GM19193 (cell line): ENCODE results near the gene ENOX1.

ENCODE experiments used
- POLR2A ChIP-seq: IDR thresholded peaks from 4 replicates; pipeline ENCODE4 v1.6.1; 2011; ENCODE audit not compliant: insufficient read depth, insufficient read length; ENCODE audit errors: extremely low read depth

Gene ENOX1

DNA sequence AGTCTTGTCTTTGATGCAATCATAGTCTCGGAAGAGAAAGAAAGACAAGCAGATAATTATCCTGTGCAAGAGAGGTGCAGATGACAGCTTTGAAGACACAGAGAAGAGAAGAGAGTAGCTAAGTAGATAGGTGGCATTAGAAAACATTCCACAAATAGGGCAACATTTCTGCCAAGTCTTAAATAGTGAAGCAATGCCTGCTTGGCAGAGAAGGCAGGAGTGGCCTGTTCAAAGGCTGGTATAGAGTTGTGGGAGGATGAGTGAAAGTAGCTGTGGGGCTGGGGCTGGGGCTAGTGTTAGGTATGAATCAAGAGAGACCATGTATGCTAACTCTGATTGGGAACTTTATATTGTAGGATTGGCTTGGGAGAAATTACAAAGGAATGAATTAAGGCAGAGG lies 457.9 kb downstream of the ENOX1 start:
- TF ChIP-seq POLR2A = no peak

DNA sequence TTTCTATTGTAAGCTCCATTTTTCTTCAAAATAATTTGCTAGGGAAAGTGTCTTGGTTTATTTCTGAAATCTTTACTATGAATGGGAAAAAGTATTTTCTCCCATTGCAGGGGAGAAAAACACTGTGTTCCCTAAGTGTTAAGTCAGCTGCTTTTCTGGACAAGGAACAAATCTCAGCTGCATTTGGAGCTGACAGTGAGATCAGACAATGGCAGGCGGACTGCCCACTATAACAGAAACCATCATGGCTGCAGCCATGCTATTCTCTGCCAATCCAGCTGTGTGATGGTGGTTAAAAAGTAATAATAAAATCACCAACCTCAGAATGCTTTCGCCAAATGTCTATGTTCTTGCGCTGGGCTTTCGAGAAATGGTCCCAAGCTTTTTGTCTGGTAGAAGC lies 460.7 kb downstream of the ENOX1 start:
- TF ChIP-seq POLR2A = no peak

DNA sequence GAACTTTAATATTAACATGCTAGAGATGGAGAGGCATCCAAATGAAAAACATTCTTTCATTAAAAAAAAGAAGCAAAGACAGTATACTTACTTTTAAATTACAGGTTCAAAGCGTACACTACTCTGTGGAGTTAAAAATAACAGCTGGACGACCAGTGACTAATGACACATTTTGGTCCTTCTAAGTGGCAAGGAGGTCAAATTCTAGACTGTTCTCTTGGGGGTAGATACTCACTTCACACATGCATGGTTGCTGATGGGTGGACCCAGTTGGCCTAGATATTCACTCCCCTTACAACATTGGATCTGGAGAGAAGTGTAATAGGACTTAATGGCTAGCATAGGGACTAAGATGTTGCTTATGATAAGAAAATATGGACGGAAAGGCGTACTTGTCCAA lies 461.1 kb downstream of the ENOX1 start:
- no peak for TF ChIP-seq POLR2A

DNA sequence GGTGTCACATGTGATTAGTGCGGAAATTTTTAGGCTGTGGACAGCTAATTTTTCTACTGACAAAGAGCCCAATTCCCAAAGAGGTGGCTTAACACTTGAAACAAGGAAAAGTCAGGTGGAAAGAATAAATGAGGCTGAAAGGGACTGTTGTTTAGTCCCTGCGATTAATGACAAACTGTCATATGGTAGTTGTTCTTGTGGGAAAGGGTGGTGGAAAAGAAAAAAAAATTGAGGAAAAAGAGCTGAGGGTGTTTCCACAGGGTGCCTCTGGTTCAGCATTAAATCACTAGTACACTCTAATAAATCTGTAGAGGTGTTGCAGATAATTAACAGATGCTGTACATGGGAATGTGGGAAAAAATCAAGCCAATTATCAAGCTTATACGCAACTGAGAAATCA lies 462.6 kb downstream of the ENOX1 start:
- TF ChIP-seq POLR2A = no peak

DNA sequence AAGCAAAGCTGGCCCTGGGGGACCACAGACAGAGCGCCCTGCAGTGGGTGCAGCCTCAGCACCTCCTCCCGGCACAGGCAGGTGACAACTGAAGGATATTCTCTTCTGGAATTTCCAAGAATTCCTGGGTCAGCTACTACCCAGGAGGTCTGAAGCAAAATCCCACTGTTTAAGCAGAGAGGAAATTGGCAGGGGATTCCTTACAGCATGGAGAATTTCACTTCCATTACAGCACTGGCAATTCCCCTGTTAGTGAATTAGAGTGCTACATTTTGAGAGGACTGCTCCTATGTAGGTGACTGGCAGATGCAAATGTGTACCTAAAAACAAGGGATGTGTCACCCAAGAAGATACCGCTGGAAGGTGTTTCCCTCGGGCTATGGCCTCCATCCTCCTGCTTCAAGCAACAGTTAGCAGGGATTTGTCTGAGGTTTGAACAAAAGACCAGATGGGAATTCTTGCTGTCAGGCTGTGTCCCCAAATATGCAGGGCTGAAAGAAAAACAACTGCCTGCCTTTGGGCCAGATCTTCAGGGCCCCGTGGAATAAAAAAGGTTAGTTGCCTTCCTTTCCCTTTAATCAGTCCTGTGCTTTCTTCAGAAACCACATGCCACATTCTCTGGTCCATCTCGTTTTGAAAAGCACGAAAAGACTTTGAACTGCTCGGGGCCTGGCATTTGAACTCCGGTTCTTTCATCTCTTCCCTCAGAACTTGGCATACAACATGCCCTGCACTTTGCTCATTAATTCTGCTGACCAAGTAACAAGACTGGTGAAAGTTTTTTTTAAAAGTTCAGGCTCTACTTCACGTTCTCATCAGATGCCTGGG lies 466.9 kb downstream of the ENOX1 start:
- TF ChIP-seq POLR2A = no peak

DNA sequence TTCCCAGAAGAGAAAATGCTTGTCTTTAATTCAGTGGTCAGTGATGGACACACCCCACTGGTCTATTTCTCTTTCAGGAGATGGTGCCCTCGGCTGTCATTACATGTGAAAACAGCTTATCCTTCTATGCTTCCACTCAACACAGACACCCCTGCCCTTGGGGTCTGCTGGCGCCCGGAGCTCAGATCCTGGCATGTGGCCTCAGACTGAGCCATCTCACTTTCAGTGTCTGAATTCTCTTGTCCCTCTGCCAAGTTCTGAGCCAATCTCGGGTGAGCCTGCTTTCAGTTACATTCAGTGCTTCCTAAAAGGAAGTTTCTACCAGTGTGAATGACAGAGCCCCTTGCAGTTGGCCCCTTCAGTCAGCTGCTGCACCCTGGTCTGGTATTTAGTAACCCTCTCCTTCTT lies 469.8 kb downstream of the ENOX1 start:
- TF ChIP-seq POLR2A = no peak

DNA sequence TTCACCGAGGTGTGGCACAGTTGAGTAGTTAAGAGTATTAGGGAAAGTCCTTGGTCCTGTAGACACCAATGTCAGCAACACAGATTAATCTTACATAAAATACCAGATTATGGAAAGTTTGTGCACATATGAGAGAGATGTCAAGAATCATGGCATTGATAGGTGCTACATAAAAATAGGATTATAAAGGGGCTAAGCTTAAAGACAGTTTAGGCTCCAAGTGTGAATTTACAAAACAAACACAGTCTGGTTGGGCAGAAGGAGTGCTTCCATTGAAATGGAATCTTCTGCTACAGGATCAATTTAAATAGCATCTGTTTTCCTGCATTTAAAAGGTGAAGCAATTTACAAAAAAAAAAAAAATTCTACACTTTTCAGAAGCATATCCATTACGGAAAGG lies 470.5 kb downstream of the ENOX1 start:
- no peak for TF ChIP-seq POLR2A

DNA sequence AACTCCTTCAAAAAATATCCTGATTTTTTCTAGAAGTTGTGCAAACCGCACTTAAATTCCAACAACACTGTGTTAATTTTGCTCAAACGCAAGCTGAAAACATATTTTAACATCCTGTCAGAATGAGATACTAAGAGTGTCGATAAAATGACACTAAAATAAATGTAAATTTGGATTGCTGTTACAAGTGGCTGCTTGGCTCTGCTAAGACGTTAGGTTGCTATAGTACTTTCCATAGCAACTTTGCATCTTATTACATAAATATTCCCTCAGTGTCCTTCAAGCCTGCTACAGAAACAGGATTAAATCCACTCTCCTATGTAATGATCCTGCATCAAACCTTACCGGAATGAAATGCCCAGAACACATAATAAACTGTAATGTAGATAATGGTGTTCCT lies 471.2 kb downstream of the ENOX1 start:
- no peak for TF ChIP-seq POLR2A

DNA sequence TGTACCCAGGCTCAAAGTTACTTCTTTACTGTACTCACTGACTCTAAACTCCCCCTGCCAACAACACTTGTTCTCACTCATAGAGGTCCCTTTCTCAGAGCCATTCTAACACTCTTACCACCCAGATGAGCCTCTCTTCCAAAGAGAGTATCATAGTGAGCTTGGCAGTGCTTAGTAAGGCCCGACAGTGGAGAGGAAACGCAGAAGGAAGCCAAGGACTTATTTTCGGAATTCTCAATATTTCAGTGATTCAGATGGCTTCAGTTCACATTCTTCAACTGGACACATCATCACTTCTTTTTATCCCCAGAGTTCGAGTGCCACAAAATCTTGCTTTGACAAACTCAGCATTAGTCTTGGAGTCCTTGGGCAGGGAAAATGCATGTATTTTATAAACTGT lies 477.5 kb downstream of the ENOX1 start:
- TF ChIP-seq POLR2A = no peak

DNA sequence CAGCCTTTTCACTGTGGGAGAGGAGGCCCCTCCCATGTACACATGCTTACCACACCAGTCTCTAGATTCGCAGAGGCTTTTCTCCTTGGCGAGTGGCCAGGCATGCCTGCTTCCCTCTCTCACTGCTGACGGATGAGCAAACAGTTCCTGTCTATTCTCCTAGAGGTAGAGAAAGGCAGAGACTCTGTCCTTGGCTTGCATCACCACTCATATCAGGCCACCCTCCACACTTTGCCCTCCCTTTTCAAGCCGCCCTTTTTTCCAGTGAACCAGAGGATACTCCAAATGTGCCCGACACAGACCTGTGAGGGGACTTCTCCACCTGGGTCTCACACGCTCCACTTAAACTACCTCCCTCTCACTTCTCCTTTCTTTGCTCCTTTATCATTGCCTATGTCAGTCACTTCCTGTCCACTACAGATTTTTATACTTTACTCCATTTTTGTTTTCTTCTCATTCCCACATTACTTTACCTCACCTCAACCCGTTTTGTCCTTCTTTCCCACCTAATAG lies 478.8 kb downstream of the ENOX1 start:
- no peak for TF ChIP-seq POLR2A

DNA sequence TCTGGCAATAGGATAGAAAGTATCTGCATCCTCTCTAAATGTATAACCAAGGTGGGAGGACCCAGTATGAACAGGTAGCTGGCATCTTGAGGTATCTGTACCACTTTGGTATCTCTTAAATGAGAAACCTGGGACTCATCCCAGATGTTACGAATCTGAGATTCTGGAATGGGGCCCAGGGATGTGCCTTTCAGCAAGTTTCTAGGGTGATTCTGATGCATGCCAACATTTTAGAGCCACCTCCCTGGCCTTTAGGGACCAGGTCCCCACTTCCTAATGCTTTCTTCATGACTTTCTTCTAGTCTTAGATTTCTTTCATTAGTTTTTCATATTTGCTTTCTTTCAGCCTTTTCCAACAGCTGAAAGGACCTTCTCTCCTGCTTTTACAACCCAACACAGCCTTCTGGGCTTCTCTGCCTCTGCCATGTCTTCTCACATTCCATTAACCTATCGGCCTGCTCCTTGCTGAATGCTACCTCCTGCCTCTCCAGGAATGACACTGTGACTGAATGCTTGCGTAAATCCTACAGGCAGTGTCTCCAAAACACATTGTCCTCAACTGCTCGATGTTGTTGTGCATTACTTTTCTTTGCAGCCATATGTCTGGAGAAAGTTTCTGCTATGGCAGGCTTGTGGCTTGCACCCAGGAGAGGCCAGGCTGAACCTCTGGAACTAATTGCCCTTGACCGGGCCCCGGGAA lies 479.4 kb downstream of the ENOX1 start:
- no peak for TF ChIP-seq POLR2A

DNA sequence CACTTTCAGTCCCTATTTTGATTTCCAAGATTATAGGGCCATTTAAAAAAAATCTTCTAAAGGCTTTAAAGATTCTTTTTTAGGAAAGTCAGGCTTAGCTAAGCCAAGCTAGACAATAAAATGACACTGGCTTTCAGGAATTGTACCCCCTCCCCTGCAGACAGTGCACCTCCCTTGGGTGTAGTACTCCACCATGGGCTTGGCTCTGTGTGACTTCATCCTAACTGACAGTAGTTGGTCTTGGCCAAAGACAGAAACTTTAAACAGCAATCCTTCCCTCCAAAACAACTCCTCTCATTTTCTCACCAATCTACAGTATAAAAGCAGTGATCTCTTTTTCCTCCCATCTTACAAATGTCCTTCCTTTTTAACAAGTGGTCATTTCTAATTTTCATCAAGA lies 480.4 kb downstream of the ENOX1 start:
- no peak for TF ChIP-seq POLR2A

DNA sequence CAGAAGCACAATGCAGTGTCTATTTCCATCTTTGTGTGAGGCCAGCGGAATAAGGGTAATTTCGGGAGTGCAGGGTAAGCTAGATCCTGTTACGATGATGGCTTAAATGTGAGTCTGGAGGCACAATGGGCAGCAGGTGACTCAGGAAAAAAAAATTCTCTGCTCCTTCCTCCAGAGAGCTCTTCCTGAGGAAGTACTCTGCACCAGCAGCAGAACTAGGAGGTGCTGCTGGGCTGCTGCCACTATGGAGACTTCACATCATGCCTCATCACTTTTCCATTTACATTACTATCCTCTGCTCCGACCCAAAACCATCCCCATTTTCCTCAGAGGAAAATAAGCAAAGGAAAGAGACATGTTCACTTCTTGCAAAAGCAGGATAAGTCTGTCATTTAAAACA lies 481.4 kb downstream of the ENOX1 start:
- TF ChIP-seq POLR2A = no peak

DNA sequence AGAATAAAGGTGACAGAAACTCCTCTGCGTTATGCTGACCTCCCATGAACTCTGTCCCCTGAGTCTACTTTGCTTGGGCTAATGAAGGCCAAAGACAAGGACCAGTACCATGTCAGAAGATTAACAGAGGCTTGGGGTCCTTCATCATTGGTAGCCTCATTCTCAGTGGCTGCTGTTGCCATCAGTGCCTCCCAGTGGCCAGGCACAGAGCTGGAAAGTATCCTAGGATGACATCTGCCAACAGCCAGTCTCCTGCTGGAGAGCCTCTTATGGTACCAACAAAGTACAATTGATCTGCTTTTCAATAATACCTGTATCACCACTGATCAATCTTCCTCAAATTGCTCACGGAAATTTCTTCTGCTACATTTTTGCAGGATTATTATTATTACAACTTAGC lies 481.8 kb downstream of the ENOX1 start:
- TF ChIP-seq POLR2A = no peak

DNA sequence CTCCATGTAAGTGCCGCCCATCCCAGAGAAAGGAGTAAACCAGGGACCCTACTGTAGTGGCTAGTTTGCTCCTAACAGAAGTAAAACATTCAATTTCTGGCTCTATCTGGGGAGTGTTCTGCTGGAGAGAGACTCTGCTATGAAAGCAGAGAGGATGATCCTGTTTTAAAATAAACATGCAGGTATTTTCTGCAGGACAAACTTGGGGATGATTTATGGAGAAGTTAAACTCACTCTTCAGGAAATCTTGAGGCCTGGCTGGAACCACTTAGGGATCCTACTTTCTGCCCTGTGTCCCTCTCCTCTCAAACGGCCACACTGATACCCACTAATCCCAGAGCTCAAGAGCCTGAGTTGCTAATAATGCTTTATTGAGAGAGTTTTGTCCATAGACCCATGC lies 482.3 kb downstream of the ENOX1 start:
- no peak for TF ChIP-seq POLR2A
